Measurements from ENCODE around the gene CMTM4. TPM values are rescaled to one million over a fixed set of nuclear protein-coding genes. Genes with fewer than 3 reads are reported as not detected.

The CMTM4 gene
- total and polyA plus RNA-seq, 2 experiments from 2014 or later, result 14.1 to 77.0 TPM

DNA sequence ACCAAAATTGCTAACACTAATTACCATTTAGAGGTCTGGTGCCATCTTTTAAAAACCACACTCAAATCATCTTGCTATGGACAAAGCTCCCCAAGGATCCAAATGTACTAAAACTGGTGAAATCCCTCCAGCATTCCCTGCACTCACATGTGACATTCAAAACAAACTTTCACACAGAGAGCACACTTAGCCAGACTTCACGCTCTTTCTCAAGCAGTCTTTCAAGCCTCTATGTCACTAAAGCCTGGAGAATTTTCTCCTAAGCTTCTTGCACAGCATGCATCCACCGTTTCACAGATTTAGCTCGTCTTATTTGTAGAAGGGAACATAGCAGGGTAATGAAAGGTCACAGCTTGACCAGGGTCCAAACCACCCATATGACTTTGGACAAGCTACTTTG is 72.8 kb downstream of the CMTM4 start (continued):
- TF ChIP-seq, protein P1, sequence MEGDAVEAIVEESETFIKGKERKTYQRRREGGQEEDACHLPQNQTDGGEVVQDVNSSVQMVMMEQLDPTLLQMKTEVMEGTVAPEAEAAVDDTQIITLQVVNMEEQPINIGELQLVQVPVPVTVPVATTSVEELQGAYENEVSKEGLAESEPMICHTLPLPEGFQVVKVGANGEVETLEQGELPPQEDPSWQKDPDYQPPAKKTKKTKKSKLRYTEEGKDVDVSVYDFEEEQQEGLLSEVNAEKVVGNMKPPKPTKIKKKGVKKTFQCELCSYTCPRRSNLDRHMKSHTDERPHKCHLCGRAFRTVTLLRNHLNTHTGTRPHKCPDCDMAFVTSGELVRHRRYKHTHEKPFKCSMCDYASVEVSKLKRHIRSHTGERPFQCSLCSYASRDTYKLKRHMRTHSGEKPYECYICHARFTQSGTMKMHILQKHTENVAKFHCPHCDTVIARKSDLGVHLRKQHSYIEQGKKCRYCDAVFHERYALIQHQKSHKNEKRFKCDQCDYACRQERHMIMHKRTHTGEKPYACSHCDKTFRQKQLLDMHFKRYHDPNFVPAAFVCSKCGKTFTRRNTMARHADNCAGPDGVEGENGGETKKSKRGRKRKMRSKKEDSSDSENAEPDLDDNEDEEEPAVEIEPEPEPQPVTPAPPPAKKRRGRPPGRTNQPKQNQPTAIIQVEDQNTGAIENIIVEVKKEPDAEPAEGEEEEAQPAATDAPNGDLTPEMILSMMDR (conservative IDR thresholded peaks at IDR 0.05; ENCODE audit: low read depth in 2 of 2), result no peak
- no peak for TF ChIP-seq EZH2phosphoT487 (IDR thresholded peaks at IDR 0.05; ENCODE audit: unreplicated experiment)
- no peak for TF ChIP-seq CREB1 (CRISPR knock-in tag; IDR thresholded peaks at IDR 0.05; ENCODE audit: low read depth)
- no peak for TF ChIP-seq ZNF114 (CRISPR knock-in tag; IDR thresholded peaks at IDR 0.05)
- TF ChIP-seq EZH2 (IDR thresholded peaks at IDR 0.05; ENCODE audit: low read depth, unreplicated experiment), result no peak
- no peak for TF ChIP-seq NANOG (IDR thresholded peaks at IDR 0.05; ENCODE audit: borderline replicate concordance)
- no peak for TF ChIP-seq POLR2AphosphoS5 (IDR thresholded peaks at IDR 0.05; ENCODE audit: low read depth)
- TF ChIP-seq, protein P2, sequence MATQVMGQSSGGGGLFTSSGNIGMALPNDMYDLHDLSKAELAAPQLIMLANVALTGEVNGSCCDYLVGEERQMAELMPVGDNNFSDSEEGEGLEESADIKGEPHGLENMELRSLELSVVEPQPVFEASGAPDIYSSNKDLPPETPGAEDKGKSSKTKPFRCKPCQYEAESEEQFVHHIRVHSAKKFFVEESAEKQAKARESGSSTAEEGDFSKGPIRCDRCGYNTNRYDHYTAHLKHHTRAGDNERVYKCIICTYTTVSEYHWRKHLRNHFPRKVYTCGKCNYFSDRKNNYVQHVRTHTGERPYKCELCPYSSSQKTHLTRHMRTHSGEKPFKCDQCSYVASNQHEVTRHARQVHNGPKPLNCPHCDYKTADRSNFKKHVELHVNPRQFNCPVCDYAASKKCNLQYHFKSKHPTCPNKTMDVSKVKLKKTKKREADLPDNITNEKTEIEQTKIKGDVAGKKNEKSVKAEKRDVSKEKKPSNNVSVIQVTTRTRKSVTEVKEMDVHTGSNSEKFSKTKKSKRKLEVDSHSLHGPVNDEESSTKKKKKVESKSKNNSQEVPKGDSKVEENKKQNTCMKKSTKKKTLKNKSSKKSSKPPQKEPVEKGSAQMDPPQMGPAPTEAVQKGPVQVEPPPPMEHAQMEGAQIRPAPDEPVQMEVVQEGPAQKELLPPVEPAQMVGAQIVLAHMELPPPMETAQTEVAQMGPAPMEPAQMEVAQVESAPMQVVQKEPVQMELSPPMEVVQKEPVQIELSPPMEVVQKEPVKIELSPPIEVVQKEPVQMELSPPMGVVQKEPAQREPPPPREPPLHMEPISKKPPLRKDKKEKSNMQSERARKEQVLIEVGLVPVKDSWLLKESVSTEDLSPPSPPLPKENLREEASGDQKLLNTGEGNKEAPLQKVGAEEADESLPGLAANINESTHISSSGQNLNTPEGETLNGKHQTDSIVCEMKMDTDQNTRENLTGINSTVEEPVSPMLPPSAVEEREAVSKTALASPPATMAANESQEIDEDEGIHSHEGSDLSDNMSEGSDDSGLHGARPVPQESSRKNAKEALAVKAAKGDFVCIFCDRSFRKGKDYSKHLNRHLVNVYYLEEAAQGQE (IDR thresholded peaks at IDR 0.05; ENCODE audit: unreplicated experiment), result no peak
- TF ChIP-seq JUNB (IDR thresholded peaks at IDR 0.05; ENCODE audit: unreplicated experiment), result no peak
- TF ChIP-seq, protein P3, sequence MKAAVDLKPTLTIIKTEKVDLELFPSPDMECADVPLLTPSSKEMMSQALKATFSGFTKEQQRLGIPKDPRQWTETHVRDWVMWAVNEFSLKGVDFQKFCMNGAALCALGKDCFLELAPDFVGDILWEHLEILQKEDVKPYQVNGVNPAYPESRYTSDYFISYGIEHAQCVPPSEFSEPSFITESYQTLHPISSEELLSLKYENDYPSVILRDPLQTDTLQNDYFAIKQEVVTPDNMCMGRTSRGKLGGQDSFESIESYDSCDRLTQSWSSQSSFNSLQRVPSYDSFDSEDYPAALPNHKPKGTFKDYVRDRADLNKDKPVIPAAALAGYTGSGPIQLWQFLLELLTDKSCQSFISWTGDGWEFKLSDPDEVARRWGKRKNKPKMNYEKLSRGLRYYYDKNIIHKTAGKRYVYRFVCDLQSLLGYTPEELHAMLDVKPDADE (IDR thresholded peaks at IDR 0.05), result no peak

DNA sequence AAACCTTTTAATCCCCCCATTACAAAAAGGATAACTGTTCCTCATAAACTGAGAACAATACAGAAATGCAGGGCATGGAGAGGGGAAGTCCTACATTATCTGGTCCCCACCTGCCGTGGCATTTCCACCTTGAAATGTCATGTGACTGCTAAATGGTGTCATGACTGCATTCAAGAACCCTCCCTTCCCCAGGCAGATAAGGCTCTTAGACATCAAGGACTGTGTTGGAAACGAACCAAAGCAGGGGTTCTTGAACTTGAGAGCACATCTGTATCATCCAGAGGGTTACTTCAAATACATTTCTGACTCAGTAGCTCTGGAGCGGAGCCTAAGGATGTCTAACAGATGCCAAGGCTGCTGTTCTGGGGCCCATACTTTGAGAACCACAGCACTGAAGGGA is 73.7 kb downstream of the CMTM4 start:
- Histone ChIP-seq H3F3A (replicated peaks; ENCODE audit: low read depth) (no peaks in the 10 kb centered on the region), H3K4me2 (no peak overlapping the region), H3K79me2 (replicated peaks; ENCODE audit: insufficient read depth) (no peaks in the 10 kb centered on the region), H3K27ac (ENCODE audit: low read depth) (no peak overlapping the region), H3K9me2 (ENCODE audit: insufficient read depth) (no peaks in the 10 kb centered on the region), H3K4me1 (ENCODE audit: insufficient read depth) (no peaks in the 10 kb centered on the region), H2AFZ (no peak overlapping the region), H3K36me3 (ENCODE audit: insufficient read depth) (no peaks in the 10 kb centered on the region; the same call in 1 of the 2 replicates), H3K27me3 (ENCODE audit: insufficient read depth) (no peaks in the 10 kb centered on the region), H4K20me1 (replicated peaks; ENCODE audit: insufficient read depth) (peaks cover 10% of the 10 kb centered on the region), H3K4me3 (no peak overlapping the region)
- Mint-ChIP-seq H3K36me3 (ENCODE audit: low read depth) (peaks cover 23% of the 10 kb centered on the region; the same call in 2 of the 3 replicates), H3K4me3 (no peak overlapping the region), H3K27me3 (ENCODE audit: insufficient read depth, low read depth, poor library complexity) (no peaks in the 10 kb centered on the region), H3K4me1 (peaks cover 2% of the 10 kb centered on the region; the same call in 2 of the 3 replicates), H3K9me3 (no peaks in the 10 kb centered on the region), H3K27ac (no peak overlapping the region)
- no peak for DNase-seq (ENCODE audit: low spot score)
- ATAC-seq, result no peak
- no peak for TF ChIP-seq EZH2phosphoT487 (IDR thresholded peaks at IDR 0.05; ENCODE audit: unreplicated experiment)
- TF ChIP-seq ZNF114 (CRISPR knock-in tag; IDR thresholded peaks at IDR 0.05), result no peak
- TF ChIP-seq ZNF331 (CRISPR knock-in tag; IDR thresholded peaks at IDR 0.05; ENCODE audit: low read depth), result no peak
- no peak for TF ChIP-seq NANOG (IDR thresholded peaks at IDR 0.05; ENCODE audit: borderline replicate concordance)
- no peak for TF ChIP-seq JUNB (IDR thresholded peaks at IDR 0.05; ENCODE audit: unreplicated experiment)
- no peak for TF ChIP-seq POLR2AphosphoS5 (IDR thresholded peaks at IDR 0.05; ENCODE audit: low read depth)
- no peak for TF ChIP-seq EZH2 (IDR thresholded peaks at IDR 0.05; ENCODE audit: low read depth, unreplicated experiment)
- no peak for TF ChIP-seq STAT1 (IDR thresholded peaks at IDR 0.05; ENCODE audit: unreplicated experiment)
- TF ChIP-seq, protein P1 (conservative IDR thresholded peaks at IDR 0.05; ENCODE audit: low read depth in 2 of 2), result no peak
- TF ChIP-seq, protein P3 (IDR thresholded peaks at IDR 0.05), result no peak
- no peak for TF ChIP-seq CREB1 (CRISPR knock-in tag; IDR thresholded peaks at IDR 0.05; ENCODE audit: low read depth)

Measured in GM23338 (cell line).